GM19438 (cell line): ENCODE data around the gene TRAF3.

Experiments
- ATAC-seq: cut with Tn5 transposase; IDR thresholded peaks from one replicate; pipeline ENCODE4 v1.9.1; 2021; ENCODE audit warnings: low read depth; ENCODE audit not compliant: unreplicated experiment

The TRAF3 gene

DNA sequence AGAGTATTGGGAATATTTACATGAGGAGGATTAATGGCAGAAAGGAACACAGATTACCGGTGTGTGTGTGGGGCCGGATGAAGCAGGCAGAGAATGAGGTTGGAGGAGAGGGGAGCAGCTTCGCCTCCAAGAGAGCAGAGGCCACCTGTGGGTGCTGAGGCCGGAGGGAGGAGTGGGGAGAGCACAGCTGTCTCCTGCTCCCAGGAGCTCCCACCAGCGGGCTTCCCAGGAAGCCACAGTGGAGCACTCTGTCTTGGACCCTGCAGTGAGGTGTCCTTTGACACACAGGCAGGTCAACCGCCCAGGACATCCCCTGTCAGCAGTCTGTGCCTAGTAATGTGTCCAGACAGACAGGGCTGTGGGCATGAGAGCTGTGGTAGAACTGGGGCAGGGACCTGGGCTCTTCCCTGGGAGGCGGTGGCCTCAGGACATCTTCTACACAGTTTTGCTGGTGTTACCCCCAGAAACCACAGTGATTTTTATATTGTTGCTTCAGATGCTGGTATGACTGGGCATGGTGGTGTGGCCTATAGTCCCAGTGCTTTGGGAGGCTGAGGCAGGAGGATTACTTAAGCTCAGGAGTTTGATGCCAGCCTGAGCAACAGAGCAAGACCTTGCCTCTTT, 126.8 kb downstream of the TRAF3 start:
- ATAC-seq = no peak

DNA sequence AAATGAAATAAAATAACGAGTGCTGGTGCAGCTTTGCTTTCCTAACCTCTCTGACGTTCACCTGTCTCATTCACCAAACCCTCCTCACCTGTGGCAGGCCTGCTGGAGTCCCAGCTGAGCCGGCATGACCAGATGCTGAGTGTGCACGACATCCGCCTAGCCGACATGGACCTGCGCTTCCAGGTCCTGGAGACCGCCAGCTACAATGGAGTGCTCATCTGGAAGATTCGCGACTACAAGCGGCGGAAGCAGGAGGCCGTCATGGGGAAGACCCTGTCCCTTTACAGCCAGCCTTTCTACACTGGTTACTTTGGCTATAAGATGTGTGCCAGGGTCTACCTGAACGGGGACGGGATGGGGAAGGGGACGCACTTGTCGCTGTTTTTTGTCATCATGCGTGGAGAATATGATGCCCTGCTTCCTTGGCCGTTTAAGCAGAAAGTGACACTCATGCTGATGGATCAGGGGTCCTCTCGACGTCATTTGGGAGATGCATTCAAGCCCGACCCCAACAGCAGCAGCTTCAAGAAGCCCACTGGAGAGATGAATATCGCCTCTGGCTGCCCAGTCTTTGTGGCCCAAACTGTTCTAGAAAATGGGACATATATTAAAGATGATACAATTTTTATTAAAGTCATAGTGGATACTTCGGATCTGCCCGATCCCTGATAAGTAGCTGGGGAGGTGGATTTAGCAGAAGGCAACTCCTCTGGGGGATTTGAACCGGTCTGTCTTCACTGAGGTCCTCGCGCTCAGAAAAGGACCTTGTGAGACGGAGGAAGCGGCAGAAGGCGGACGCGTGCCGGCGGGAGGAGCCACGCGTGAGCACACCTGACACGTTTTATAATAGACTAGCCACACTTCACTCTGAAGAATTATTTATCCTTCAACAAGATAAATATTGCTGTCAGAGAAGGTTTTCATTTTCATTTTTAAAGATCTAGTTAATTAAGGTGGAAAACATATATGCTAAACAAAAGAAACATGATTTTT, 128.2 kb downstream of the TRAF3 start:
- no peak for ATAC-seq

GRCh38 chr14:102906616-102907302, 129.5 kb downstream of the TRAF3 start:
- ATAC-seq = no peak

DNA sequence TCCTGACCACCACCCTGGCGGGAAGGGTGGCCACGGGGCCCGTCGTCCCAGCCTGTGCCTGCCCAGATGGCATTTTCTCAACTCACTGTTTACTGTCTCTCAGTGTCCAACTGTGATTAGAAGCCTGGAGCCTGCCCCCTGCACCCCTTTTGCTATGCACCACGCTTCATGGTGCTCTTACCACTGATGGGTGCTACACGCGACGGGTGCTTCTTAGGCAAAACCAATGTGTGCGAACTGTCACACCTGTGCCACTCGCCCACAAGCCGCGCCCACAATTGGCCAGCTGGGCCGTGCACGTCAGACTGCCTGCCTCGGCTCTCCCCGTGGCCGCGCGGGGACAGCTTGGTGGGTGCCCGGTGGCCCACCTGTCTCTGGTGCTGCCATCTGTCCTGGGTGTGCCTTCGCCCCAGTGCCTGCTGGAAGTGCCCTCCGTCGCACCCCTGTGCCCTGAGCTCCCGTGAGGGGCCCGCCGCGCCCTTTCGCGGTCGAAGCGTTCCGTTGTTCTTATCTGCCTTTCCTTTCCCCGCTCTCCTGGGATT, 130.1 kb downstream of the TRAF3 start:
- ATAC-seq = no peak

GRCh38 chr14:102907980-102908730, 130.9 kb downstream of the TRAF3 start:
- no peak for ATAC-seq

GRCh38 chr14:102908766-102909455, 131.7 kb downstream of the TRAF3 start:
- ATAC-seq = no peak

- ATAC-seq = no peak
Measured at GRCh38 chr14:102909462-102909861, 132.2 kb downstream of the TRAF3 start.

- no peak for ATAC-seq
Measured at GRCh38 chr14:102909911-102910310, 132.7 kb downstream of the TRAF3 start.

GRCh38 chr14:102910442-102910841, 133.2 kb downstream of the TRAF3 start:
- ATAC-seq = no peak

- ATAC-seq = no peak
Measured at GRCh38 chr14:102911541-102911951, 134.3 kb downstream of the TRAF3 start.

DNA sequence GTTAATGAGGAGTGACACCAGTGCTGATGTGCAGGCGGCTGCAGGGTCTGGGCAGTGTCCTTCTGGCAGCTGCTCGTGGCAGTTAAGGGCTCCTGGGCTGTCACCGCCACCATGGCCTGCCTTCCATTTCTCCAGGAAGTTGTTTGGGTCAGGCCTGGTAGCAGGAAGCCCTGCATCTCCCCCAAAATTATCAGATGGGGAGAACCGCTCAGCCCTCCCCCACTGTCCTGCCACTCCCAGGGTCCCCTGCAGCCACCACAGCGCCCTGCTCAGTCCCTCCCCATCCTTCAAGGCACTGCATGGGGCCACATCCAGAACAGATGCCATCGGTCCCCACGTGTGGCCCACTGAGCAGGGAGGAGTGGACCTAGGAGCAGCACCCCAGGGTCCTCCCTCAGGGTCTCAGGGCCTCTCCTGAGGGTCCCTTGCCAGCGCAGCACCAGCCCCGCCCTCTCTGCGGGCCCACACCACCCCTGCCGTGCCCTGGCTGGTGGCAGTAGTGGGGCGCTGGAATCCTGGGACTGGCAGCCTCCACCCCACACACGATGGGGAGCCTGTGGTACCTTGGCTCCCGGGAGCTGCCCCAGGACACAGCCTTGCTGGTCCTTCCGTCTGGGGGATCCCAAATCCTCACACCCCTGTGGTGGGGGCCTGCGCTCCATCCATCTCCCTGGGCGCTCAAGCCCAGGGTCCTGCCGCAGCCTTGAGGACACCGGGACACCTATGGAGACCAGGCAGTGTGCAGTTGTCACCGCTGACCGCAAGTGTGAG, 134.9 kb downstream of the TRAF3 start:
- no peak for ATAC-seq

- no peak for ATAC-seq
Measured at GRCh38 chr14:102913341-102914211, 136.3 kb downstream of the TRAF3 start.

- ATAC-seq = no peak
Measured at GRCh38 chr14:102914474-102915291, 137.4 kb downstream of the TRAF3 start.

GRCh38 chr14:102915292-102916110, 138.3 kb downstream of the TRAF3 start:
- ATAC-seq = no peak

- no peak for ATAC-seq
Measured at GRCh38 chr14:102916347-102917055, 139.3 kb downstream of the TRAF3 start.

DNA sequence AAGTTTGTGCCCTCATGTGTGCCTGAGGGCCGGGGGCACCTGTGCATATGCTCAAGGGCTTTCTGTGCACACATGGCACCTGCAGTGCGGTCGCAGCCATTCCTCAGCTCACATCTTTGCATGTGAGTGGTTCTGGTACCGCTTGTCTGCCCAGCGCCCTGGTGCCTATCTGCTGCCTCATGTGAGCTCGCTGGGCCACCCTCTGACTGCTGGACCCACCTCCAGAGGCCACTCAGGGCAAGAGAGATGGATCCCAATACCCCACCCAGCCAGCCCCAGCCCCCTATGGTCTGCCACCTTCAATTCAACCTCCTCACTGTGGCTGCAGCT, 139.8 kb downstream of the TRAF3 start:
- ATAC-seq = no peak
